T follicular helper cell (primary cell): ENCODE data around the gene MPL.

Source experiments
- DNase-seq: peaks from one replicate; pipeline ENCODE4 v3.0.0-alpha.2; 2020; ENCODE audit warnings: low read depth
- total RNA-seq, 2 experiments: gene quantifications; one replicate each; lab custom pipeline; 2026; lab: John Stamatoyannopoulos, UW

The MPL gene
- total RNA-seq, result 0 reads per million in 2 experiments

DNA sequence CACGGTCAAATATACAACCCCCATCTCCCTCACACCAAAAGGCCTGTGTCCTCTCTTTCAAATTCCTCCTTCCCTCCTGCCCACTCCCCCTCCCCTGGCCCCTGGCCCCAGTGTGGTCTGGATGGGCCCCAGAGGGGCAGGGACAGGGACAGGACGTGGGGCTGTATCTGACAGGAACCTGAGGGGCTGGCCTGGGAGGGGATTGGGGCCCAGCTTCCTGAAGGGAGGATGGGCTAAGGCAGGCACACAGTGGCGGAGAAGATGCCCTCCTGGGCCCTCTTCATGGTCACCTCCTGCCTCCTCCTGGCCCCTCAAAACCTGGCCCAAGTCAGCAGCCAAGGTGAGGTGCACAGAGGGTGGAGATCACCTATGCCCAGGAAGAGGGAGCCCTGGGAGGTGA lies at the start of gene MPL:
Gene MPL (plus strand): TSS at position 231 of the 400 bp plus-strand sequence. CDS start 31 bp downstream, at position 262.
- DNase-seq, result no peak

DNA sequence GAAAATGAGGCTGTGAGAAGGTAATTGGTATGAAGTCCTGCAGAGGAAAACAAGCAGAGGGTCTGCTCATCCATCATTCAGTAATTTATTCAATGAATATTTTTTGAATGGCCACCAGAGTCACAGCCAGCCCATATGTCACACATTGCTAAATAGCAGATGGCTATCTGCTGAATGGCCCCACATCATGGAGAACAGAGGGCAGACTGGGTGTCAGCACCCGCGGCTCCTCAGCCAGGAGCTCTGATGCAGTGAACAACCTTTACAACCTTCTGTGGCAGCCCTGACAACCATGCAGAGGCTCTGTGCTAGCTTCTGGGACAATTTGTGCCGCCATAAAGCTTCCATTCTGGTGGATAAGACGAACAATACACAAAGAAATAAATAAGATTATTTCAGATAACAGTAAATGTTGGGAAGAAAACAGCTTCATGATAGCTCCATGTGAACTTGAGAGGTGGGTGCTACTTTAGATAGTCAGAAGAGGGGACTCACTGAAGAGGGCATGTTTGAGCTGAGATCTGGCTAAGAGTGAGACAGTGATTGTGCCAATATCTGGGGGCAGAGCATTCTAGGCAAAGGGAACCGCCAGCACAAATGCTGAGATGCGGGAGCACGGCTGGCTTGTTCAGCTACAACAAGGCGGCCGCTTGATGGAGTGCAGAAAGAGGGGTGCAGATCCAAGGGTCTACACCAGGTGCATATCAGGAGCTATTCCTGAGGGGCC lies 49.4 kb upstream of the MPL start:
- no peak for DNase-seq

DNA sequence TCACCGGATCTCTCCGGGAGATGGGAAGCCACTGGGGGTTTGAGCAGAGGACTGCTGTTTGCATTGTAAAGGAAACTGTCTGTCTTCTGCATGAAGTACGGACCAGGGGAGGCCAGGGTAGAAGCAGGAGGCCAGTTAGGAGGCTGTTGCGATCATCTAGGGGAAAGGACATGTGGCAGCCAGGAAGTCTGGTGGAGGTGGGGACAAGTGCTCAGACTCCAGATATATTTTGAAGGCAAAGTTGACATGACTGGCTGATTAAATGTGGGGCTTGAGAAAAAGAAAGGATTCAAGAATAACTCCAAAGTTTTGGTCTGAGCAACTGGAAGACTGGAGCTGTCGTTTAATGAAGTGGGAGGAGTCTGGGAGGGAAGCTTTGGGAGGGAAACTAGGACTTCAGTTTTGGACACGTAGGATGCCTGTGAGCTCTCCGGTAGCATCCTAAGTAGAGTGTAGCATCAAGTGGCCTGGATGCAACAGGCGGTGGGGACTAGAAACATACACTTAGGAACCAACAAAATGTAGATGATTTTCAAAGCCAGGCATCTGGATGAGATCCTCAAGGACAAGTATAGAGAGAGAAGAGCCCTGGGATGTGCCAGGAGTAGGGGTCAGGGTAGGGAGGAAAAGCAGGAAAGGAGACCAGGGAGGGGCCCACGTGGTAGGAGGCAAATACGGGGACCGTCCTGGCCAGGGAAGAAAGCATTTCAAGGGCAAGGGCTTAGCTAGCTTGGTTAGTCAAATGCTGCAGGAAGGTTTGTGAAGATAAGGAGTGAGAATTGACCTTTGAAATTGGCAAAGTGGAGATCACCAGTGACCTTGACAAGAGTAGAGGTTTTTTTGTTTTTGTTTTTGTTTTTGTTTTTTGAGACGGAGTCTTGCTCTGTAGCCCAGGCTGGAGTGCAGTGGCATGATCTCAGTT lies 48.6 kb upstream of the MPL start:
- no peak for DNase-seq

DNA sequence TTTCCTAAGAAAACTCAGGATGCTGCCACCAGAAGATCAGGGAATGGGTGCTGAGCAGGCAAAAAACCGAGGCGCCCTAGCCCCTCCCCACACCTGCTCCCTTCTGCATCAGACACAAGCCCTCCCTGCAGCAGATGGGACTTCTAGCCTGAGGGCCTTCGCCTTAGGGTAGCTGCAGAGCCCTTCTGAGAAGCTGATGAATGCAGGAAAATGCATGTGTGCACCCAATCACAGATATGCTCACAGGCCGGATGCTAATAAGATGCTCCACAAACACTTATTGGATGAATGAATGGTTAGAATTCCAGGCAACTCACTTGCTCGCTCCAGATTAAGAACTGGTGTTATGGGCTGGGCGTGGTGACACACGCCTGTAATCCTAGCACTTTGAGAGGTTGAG lies 45.4 kb upstream of the MPL start:
- no peak for DNase-seq

DNA sequence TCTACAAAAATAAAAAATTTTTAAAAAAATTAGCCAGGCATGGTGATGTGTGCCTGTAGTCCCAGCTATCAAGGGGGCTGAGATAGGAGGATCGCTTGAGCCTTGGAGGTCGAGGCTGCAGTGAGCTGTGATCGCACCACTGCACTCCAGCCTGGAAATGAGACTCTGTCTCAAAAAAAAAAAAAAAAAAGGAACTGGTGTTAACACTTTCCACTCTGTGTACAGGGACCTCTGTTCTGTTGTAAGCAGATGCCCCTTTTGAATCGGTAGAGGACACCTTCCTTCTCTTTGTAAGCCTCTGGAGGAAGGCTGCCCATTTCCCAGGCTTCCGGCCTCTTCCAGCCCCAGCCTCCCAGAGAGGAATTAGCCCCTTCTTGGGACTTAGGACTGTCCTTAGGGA lies 44.9 kb upstream of the MPL start:
- DNase-seq, result no peak

DNA sequence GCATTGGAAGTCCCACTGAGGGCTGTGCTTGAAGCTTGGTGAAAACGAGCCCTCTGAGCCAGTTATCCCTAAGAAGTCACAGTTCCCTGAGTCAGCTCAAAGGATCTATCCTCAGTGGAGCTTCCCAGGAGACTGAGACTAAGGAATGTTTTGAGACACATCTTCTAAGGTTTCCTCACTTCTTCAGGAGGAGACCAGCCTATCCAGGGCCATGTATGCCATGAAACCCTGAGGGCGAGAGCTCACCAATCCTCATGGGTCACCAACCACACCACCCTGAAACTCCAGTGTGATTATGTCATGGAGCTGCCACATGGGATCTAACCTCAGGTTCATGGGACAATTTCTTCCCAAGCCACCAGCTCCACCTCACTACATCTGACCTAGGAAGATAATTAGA lies 44.4 kb upstream of the MPL start:
- DNase-seq, result no peak

DNA sequence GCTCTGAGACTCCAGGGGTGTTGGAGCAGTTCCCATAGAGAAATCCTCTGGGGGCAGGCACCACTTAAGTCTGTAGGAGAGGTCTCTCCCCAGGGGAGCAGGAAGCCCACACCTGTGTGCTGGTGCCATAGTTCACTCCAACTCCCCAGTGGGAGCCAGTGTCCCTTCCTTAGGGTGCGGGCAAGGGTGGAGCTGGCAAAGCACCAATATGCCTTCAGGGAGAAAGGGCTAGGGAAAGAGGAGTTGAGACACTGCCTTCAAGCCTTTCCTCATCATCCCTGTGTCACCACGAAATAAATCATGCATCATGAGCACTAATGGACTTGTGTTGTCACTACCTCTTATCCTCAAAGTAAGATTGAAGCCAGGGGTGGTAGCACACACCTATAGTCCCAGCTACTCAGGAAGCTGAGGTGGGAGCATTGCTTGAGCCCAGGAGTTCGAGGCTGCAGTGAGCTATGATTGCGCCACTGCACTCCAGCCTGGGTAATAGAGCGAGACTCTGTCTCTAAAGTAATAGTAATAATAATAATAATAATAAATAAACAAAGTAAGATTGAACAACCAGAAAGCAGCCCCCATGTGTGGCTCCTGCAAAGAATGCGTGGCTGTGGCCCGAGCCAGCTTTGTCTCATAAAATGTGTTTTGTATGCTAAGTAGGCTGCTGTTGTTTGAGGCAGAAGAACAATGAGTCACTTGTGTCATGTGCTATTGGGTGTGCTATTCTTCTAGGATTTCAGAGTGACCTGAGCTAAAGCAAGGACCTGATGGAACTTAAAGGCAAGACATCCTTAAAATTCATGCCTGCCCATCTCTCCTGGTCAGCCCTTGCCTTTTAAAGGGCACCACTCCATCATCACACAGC lies 43.5 kb upstream of the MPL start:
- no peak for DNase-seq

DNA sequence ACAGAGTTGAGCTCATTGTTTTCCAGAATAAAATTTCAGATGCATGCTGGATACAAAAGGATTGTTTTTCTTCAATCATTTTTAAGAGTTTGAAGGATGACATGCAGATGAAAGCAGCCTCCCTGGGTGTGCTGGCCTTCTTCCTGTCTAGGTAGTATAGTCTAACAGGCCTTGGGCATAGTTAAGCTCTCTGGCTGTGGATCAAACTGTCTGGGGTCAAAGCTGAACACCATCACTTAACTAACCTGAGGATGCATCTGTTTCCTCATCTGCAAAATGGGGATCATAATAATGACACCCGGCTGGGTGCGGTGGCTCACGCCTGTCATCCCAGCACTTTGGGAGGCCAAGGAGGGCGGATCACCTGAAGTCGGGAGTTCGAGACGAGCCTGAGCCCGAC lies 42.9 kb upstream of the MPL start:
- DNase-seq, result no peak

DNA sequence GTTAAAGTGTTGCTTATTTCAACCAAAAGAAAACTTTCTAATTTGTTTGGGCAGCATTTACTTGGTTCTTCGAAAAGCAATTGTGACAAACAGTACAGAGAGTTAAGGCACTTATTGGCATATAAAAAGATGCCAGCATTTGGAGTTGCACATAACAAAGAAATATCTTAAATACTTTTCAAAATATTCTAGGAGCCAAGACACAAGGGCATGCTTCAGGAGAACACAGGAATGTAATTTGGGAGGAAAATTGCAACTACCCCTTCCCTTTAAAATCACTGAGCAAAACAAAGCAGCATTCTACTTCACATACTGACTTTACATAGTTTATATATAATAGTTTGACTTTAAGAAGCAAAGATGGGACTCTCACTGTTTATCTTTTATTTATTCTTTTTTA lies 41.4 kb upstream of the MPL start:
- DNase-seq, result no peak

DNA sequence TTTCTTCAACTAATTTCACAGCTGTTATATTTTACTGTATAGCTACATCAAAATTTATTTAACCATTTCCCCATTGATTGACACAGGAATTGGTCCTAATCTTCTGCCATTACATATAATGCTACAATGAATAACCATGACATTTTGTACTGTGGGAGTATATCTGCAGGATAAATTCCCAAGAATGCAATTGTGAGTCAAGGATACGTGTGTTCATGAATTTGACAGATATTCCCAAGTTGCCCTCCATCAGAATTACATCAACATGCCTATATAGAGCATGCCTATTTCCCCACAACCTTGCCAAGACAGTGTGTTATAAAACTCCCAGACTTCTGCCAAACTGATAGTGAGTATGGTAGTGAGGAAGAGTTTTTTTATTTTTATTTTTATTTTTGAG lies 39.6 kb upstream of the MPL start:
- no peak for DNase-seq

DNA sequence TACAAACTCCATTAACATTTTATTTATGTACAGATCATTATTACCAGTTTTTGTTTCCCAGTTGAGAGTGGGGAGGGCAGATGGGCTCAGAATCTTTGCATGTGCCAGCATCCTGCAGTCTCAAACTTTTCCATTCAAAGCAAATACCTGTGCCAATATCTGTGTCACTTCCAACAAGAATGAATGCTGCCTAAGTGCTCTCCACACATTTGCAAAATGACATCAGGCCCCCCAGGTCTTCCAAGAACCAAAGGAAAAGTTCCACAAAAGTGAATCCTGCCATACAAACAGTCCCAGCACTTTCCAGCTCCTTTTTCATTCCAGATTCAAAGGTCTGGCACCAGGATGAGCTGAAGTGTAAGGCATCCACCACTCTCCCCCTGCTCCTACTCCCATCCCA lies 38.5 kb upstream of the MPL start:
- no peak for DNase-seq

DNA sequence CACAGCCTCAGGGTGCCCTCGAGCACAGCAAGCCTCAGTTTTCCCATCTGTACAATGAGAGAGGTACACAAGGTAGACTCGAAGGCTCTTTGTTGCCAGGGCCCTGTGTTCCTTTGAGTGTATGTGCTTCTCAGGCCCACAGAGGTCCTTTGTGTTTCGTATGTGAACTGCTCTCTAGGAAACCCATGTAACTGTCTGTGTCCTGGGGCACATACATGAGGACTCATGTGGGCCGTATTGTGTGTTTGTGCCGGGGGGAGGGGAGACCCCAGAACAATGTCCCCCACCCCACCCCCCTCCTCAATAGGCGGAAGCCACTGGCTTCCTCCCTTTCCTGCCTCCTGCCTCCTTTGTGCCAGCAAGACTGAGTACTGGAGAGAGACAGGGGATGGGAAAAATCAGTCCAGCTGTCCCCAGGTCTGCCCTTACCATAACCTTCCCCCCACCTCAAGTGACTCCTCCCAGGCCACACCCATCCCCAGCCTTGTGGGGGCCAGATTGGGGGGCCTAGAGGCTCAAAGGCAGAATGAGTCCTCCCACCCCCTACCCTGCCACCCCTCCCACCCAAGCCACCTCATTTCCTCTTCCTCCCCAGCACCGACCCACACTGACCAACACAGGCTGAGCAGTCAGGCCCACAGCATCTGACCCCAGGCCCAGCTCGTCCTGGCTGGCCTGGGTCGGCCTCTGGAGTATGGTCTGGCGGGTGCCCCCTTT lies 37.1 kb upstream of the MPL start, which contains the start of gene TIE1:
Gene TIE1 (plus strand): TSS at position 605 of the 717 bp plus-strand sequence. CDS start 90 bp downstream, at position 695.
- no peak for DNase-seq

DNA sequence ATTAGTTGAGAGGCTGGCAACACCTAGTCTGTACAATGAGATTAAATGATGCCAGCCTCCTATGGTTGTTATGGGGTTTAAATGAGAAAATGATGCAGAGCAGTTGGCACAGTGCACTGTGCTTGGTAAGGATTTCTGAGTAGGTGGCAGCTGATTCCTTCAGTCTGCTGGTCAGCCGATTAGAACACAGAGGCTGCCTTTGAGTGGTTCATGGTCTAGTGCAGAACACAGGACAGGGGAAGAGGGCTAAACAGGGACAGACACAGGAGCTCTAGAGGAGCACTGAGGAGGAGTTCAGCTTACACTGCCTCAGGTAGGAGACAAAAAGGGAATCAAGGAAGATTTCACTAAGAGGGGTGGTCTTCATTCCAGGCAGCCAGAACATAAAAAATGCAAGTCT lies 35.4 kb upstream of the MPL start:
- no peak for DNase-seq

DNA sequence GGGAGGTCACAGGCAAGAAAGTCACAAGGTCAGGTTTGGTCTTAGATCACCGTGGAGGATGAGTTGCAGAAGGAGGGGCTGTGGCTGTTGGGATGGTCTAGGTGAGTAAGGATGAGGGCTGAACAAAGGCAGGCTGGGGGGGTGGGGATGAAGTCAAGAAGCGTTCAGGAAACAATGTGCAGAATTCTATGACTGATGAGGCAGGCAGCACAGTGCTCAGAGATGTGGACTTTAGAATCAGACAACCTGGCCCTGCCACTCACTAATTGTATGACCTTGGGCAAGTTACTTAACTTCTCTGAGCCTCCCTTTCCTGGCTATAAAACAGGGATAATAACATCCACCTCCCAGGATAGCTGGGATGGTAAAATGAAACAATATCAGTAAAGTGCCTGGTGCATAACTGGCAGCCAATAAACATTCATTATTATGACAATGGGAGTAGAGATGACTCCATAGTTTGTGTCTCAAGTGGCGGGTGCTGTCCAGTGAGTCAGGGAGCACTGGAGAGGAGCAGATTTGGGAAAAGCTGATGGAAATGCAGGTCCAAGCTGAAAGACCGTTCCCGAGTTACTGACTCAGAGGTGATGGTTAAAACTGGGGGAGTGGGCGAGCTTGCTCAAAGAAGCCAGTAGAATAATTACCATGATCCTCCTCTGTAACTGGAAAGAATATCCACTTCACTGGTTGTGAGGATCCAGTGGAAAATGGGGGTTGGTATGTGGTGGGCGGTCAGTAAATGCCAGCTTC lies 34.7 kb upstream of the MPL start:
- DNase-seq, result no peak

DNA sequence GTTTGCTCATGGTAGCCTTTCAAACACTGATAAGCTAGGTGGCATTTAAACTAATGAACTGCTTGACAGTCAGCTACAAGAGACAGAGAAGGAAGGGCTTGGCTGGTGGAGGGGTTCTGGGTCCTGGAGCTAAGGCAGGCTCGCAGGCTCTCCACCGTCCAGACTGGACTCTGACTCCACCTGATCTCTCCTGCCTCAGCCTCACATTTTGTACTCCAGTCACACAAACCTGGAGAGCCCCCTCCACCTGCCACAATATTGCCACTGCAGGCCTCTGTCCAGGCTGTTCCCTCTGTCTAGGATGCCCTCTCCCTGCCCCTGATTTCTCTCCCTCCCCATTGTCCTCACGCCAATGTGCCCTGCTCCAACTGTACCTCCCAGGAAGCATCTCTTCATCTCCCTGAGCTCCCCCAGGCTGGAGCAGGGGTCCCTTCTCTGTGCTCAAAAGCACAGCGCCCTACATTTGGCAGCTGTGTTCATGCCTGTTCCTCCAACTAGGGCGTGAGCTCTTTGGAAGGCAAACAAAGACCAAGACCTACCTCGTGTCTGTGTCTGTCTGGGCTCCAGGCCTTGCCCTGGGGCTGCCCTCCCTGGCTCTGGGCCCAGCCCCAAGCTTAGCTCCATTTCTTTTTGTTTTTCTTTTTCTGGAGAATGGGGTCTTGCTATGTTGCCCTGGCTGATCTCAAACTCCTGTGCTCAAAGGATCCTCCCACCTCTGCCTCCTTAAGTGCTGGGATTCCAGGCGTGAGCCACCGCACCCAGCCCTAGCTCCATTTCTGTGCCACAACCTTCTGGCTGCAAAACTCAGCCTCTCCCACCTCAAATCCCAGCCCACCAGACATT lies 33.9 kb upstream of the MPL start:
- DNase-seq, result no peak

DNA sequence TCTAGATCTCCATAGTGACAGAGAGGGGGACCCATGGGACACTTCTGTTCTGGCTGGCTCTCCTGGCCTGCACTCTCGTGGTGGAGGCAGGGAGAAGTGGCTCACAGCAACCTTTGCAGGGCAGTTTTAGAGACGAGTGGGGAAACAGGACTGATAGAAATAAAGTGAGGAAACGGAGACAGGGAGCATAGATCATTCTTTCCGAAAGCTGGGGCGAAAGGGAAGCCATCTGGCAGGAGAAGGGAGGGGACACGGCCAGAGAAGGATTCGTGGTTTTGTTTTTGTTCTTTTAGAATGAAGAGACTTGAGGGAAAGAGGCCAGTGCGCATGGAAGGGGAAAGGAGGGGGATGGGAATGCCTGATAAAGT lies 33.3 kb upstream of the MPL start:
- no peak for DNase-seq

DNA sequence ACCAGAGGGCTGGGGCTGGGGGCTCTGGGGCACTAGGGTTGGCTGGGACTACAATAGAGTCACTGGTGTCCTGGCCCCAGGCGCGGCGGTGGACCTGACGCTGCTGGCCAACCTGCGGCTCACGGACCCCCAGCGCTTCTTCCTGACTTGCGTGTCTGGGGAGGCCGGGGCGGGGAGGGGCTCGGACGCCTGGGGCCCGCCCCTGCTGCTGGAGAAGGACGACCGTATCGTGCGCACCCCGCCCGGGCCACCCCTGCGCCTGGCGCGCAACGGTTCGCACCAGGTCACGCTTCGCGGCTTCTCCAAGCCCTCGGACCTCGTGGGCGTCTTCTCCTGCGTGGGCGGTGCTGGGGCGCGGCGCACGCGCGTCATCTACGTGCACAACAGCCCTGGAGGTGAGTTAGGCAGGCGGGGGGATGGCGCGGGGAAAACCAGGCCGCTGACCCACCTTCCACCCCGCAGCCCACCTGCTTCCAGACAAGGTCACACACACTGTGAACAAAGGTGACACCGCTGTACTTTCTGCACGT lies 32.8 kb upstream of the MPL start:
- no peak for DNase-seq

DNA sequence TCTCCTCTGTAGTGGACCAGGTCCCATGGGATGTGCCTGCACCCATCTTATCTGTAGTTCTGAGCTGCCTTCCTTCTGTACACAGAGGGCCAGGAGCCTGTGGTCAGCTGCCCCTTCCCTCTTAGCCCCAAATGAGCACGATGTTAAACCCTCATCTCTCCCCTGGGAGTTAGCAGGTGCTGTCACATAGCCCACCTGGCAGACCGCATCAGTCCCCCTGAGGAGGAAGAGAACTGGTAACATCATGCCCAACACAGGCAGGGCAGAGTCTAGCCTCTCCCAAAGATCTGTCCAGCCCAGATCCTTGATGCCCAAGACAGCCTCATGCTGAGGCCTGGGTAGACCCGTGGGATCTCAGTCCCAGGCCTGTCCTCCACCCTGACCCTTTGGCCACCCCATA lies 32.2 kb upstream of the MPL start:
- DNase-seq, result no peak

DNA sequence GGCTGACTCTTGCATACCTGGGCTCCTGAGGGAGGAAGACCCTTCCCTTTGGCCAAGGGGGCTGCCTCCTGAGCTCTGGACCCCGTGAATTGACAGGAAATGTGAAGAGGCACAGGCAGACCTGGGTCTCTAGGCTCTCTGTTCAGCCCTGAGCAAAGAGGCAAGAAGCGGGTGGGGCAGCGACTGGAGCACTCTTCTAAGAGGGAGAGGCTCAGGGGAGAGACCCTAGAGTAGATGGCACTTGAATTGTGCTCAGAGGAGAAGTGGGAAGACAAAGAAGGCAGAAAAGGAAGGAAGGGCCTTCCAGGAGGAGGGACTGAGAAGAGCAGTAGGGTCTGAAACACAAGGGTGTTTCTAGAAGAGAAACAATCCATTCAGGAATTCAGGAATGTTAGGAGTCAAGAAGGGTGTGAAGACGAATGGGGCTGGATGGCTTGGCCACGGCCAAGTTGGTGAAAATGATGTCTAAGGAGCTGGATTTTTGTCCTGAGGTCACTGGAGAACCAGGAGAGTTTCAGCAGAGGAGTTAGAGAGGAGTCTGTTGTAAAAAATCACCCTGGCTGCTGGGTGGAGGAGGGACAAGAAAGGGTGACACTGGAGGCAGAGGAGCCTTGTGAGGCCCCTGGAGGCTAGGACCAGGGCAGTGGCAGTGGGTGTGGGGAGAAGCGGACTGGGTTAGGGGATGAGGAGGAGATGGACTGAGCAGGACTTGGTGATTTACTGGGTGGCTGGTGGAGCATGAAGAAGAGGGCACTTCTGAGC lies 31.5 kb upstream of the MPL start:
- no peak for DNase-seq
